ENCODE measurements around the gene IL22RA2.
"Not testable (repeated sequence)": the region's sequence is repeated elsewhere in the genome, so short reads cannot be mapped to it uniquely, and the experiment has no call there.

The IL22RA2 gene

DNA sequence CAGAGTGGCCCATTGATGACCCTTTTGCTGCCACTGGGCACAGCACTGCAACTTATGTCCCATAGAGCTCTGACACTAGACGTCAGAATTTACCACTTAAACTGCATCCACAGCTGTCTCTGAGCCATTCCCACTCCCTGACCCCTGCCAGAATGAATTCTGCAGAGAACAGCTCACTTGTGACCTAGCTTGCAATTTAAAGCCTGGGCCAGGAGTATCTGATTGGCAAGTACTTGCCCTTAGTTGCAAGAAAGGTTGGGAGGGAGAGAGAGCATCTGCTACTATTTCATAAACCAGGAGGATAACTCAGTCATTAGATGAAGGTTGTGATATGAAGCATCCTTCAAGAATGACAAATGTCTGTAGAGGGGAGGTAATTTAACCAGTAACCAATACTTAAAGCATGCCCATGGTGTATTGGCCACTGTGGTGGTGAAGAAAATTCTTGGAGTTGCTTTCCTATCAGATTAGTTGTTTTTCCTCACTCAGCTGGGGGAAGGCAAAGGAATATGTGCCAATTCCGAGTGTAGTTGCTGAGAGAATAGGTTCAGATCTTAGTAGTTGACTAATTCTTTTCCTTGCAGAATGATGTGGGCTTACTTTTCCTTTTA, 46.5 kb downstream of the IL22RA2 start:
- H3K4me3 ChIP-seq (ENCODE audit: low read depth, low read length), result no peak overlapping the region

DNA sequence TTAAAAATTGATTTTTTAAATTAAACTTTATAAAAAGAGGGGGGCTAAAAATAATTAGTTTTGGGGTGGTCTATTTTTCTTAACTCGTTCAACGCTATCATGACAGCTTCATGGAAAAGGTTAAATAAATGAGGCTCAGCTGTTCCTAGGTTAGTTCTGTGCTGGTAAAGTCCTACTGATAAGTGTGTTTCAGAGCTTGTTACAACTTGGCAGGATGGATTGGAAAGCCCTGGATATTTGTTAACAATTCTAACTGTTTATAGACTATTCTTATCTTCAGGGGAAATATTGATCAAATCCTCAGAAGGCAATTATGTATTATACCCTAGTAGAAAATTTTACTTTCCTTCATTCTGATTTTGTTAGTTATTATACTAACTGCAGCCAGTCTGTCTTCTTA, 50.4 kb downstream of the IL22RA2 start:
- no peak overlapping the region for H3K4me3 ChIP-seq (ENCODE audit: low read depth, low read length)

DNA sequence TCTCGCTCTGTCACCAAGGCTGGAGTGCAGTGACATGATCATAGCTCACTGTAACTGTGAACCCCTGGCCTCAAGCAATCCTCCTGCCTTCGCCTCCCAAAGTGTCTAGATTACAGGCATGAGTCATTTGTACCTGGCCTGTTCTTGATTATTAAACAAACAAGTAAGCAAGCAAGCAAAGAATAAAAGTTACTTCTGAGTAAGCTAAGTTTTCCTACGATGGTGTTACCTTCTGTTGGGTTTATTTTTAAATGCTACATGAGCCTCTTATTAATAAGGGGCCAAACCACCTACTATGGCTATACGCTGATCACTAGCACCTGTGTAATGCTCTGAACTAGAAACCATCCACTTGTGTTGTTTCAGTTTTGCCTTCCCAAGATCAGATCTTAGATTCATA, 50.8 kb downstream of the IL22RA2 start:
- H3K4me3 ChIP-seq (ENCODE audit: low read depth, low read length), result no peak overlapping the region

GRCh38 chr6:137121401-137121997, 51.9 kb downstream of the IL22RA2 start:
- no peak overlapping the region for H3K4me3 ChIP-seq (ENCODE audit: low read depth, low read length)

DNA sequence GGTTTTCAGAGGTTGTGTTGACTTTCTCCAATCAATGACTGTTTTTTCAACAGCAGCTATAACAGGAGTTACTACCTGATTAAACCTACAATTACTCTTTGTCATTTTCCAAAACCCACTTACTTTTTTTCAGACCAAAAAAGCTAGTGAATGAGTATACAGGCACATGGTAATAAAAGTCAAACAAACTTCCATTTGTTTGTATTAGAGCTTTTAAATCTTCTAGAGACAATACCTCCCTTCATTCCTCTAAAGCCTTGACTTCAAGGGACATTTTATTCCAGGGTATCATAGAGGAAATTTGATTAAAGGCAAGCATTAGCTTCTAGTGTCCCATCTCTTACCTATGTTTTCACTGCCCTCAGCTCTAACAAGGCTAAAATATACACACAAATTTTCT, 52.7 kb downstream of the IL22RA2 start:
- H3K4me3 ChIP-seq (ENCODE audit: low read depth, low read length), result no peak overlapping the region

DNA sequence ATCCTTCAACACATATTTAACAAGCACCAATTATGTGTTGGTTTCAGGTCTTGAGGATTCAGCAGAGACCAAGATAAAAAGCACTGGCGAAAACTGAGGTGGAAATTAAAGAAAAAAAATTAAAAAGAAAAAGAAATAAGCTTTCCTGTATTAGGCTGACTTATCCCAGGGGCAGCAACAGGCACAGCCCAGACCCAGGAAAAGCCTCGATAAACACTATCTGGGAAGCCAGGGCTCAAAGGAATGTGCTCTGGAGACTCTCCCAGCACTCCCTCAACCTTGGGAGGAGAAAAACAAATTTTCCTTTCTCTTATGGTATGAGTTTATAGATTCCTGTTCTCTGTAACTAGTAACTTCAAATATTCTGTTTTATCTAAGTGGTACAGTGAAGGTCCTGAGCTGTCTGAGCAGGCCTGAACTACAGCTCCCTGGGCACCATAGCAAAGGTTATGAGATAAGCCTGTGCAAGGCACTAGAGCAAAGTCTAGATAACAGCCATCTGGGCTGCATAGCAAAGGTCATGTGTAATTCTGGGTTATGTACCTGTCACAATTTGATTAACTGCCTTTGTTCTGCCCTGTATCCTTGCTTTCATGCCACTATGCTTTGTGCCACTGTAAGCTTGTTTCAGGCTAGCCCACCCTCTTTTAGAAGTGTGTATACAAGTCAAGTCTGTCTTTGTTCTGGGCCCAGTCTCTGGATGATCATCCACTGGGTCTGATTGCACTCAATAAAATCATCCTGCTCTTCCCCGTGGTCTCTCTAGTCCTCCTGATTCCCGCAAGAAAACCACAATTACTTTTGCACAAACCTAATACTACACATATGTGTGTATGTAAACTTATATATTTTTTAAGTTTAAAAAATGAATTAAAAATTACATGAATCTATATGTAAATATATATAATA, 54.0 kb downstream of the IL22RA2 start:
- H3K4me3 ChIP-seq (ENCODE audit: low read depth, low read length), result no peak overlapping the region

DNA sequence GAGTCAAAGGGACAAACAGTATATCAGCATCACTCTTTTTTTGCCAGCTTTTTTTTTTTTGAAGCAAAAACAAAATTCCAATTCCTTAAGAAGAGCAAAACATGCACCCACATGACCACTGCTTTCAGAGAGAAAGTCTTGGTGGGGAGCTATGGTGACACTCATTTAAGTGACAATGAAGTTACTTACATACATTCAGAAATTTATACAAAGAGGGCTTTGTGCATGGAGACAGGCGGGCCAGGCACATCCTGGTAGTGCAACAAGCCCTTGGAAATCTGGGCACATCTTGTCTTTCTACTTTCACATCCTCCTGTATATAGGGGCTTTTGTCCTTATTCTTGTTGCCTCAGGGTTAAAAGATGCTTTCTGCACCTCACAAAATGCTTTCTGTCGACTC, 55.9 kb downstream of the IL22RA2 start:
- H3K4me3 ChIP-seq (ENCODE audit: low read depth, low read length), result no peak overlapping the region

DNA sequence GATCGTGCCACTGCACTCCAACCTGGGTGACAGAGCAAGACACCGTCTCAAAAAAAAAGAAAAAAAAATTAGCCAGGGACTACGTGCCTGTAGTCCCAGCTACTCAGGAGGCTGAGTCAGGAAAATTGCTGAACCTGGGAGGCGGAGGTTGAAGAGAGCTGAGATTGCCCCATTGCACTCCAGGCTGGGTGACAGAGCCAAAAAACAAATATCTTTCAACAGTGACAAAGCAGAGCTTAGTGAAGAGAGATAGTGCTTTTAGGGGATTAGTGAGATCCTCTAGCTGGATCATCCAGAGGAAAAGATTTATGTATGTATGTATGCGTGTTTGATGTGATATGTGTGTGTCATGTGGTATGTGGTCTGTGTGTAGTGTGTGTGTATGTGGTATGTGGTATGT, 56.6 kb downstream of the IL22RA2 start:
- H3K4me3 ChIP-seq (ENCODE audit: low read depth, low read length), result no peak overlapping the region

DNA sequence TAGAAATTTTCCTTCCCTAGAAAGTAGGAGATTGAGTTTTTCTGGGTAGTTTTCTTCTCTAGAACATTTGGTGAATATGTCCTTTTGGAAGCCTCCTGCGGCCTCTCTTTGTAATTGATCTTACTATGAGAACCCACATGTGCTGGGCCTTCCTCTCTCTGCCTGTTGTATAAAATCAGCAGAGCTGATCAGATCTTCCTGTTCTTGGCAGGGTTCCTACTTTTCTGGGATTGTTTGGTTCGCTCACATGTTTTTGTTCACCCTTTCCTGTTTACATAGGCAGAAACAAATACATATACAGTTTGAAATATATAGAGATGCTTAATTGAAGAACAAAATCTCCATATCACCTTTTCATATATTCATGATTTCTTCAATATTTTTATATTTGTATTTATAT, 57.8 kb downstream of the IL22RA2 start:
- no peak overlapping the region for H3K4me3 ChIP-seq (ENCODE audit: low read depth, low read length)

- H3K4me3 ChIP-seq (ENCODE audit: low read depth, low read length), result no peak overlapping the region
Observed at GRCh38 chr6:137112067-137112355, 61.4 kb downstream of the IL22RA2 start.

- H3K4me3 ChIP-seq (ENCODE audit: low read depth, low read length), result no peak overlapping the region
Observed at GRCh38 chr6:137111296-137112066, 62.0 kb downstream of the IL22RA2 start.

DNA sequence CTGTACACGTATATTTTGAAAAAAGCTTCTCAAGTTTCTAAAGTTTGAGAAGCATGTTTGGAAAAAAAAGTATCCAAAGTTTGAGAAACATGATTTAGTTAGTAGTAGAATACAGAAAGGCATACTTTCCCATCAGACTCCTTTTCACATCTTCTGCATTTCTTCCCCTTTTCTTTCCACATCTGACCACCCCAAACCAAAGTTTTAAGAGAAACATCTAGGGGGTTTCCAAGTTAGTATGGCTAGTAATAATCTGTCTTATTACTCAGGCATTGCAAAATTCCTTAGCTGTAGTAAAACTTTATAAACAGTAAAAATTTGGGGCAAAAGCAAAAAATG, 65.7 kb downstream of the IL22RA2 start:
- H3K4me3 ChIP-seq (ENCODE audit: low read depth, low read length), result no peak overlapping the region

- not testable (repeated sequence) for H3K4me3 ChIP-seq (ENCODE audit: low read depth, low read length)
Observed at GRCh38 chr6:137107047-137107766, 66.2 kb downstream of the IL22RA2 start.

- H3K4me3 ChIP-seq (ENCODE audit: low read depth, low read length), result no peak overlapping the region
Observed at GRCh38 chr6:137106183-137106582, 67.3 kb downstream of the IL22RA2 start.

GRCh38 chr6:137105375-137105774, 68.1 kb downstream of the IL22RA2 start:
- no peak overlapping the region for H3K4me3 ChIP-seq (ENCODE audit: low read depth, low read length)

GRCh38 chr6:137104926-137105325, 68.5 kb downstream of the IL22RA2 start:
- no peak overlapping the region for H3K4me3 ChIP-seq (ENCODE audit: low read depth, low read length)

GRCh38 chr6:137102851-137103492, 70.5 kb downstream of the IL22RA2 start:
- no peak overlapping the region for H3K4me3 ChIP-seq (ENCODE audit: low read depth, low read length)

DNA sequence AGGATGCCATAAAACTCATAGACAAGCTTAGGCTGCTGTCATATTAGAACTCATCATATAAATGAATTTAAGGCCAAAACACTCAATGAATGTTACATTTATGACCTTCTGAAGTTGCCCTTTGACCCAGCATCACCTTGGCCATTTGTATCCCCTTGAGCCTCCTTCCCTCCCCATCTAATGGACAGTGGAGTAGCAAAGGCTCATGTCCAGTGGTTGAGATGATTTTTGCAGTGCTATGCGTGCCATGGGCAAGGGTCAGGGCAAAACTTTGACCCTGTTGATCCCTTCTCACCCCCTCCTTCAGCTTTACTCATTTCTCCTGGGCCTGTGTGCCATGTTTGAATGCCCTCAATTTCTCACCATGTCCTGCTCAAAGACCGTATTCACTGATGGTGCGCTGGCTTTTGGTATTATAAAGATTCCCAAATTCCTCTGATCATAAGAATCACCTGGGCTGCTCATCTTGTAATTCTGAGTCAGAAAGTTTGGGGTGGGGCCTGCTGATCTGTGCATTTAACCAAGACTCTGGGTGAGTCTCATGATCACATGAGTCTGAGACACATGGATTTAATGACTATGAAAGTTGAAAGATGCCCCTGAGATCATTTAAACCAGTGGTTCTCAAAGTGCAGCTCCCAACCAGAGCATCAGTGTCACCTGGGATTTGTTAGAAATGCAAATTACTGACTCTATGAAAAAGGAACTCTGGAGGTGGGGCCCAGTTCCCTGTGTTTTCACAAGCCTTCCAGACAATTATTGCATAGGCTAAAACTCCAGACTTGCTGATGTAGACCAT, 71.2 kb downstream of the IL22RA2 start:
- no peak overlapping the region for H3K4me3 ChIP-seq (ENCODE audit: low read depth, low read length)

DNA sequence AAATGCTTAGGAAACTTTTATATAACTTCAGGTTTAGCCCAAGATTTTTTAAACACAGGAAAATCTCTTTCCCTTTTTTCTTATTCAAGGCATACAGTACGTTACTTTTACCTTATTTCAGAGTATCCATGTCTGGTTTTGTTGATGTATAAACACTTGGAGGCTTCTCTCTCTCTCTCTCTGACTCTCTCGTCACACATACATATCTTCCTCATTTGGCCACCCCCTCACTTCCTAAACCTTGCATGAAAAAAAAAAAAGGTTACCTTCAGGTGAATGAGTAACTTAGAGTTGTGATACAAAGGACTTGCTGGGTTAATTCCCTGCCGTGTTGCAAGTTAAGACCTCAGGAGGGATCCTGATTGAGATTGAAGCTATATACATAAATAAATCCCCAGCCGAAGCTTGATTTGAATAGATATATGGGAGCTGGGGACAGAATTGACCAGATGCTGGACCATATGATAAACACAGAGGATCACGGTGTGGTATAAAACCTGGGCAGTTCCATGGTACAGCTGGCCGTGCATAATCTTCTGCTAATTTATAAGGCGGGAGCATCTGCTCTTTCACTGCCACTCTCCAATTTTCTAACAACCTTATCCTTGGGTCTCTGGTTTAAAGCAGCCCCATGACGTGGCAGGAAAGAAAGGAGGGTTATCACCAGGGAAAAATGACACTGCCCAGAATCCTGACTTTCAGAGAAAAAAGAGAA, 73.6 kb downstream of the IL22RA2 start:
- no peak overlapping the region for H3K4me3 ChIP-seq (ENCODE audit: low read depth, low read length)
